ENCODE results near the gene SP7.
"Not testable (repeated sequence)": the region's sequence is repeated elsewhere in the genome, so short reads cannot be mapped to it uniquely, and the experiment has no call there.

SP7 gene

GRCh38 chr12:53336181-53336681 is at the start of gene SP7:
SP7 (minus strand) TSS chr12:53336354; CDS start chr12:53335646, 708 bp downstream.
- FAIRE-seq (no peak), DNase-seq (ENCODE audit: insufficient read length, low spot score) (no peak)

GRCh38 chr12:53383258-53383657 is 47.1 kb upstream of the SP7 start:
- DNase-seq (ENCODE audit: insufficient read length, low spot score) (no peak), FAIRE-seq (no peak)

GRCh38 chr12:53381731-53382630 is 45.8 kb upstream of the SP7 start:
- FAIRE-seq = no peak
- no peak for DNase-seq (ENCODE audit: insufficient read length, low spot score)

GRCh38 chr12:53380794-53381730 is 44.9 kb upstream of the SP7 start:
- no peak for FAIRE-seq
- DNase-seq (ENCODE audit: insufficient read length, low spot score) = no peak

GRCh38 chr12:53380104-53380793 is 44.1 kb upstream of the SP7 start, which contains the start of gene SP1:
SP1 (plus strand) TSS chr12:53380176; CDS start chr12:53380292, 116 bp downstream.
- DNase-seq (ENCODE audit: insufficient read length, low spot score) = peak; percentile 80
- no peak for FAIRE-seq

GRCh38 chr12:53379389-53380103 is 43.4 kb upstream of the SP7 start:
- FAIRE-seq (peak; percentile 80), DNase-seq (ENCODE audit: insufficient read length, low spot score) (peak; percentile 96)

- DNase-seq (ENCODE audit: insufficient read length, low spot score) = no peak
- no peak for FAIRE-seq
Observed at GRCh38 chr12:53378724-53379388, 42.7 kb upstream of the SP7 start.

GRCh38 chr12:53378222-53378621 is 42.1 kb upstream of the SP7 start:
- FAIRE-seq = no peak

GRCh38 chr12:53376747-53377146 is 40.6 kb upstream of the SP7 start:
- no peak for DNase-seq (ENCODE audit: insufficient read length, low spot score)
- FAIRE-seq = no peak

More at GRCh38 chr12:53378222-53378621, 42.1 kb upstream of the SP7 start:
- DNase-seq (ENCODE audit: insufficient read length, low spot score) = no peak

GRCh38 chr12:53374277-53374676 is 38.1 kb upstream of the SP7 start:
- FAIRE-seq; DNase-seq (ENCODE audit: insufficient read length, low spot score): not testable (repeated sequence)

GRCh38 chr12:53373554-53374133 is 37.5 kb upstream of the SP7 start:
- DNase-seq (ENCODE audit: insufficient read length, low spot score); FAIRE-seq: not testable (repeated sequence)

- no peak for DNase-seq (ENCODE audit: insufficient read length, low spot score)
Observed at GRCh38 chr12:53365245-53365904, 29.2 kb upstream of the SP7 start.

GRCh38 chr12:53361638-53362037 is 25.5 kb upstream of the SP7 start:
- DNase-seq (ENCODE audit: insufficient read length, low spot score); FAIRE-seq: not testable (repeated sequence)

More at GRCh38 chr12:53365245-53365904, 29.2 kb upstream of the SP7 start:
- no peak for FAIRE-seq

GRCh38 chr12:53358836-53359419 is 22.8 kb upstream of the SP7 start:
- DNase-seq (ENCODE audit: insufficient read length, low spot score) (no peak), FAIRE-seq (no peak)

GRCh38 chr12:53355121-53355520 is 19.0 kb upstream of the SP7 start:
- FAIRE-seq = no peak

GRCh38 chr12:53353257-53353655 is 17.1 kb upstream of the SP7 start:
- FAIRE-seq (no peak), DNase-seq (ENCODE audit: insufficient read length, low spot score) (no peak)

More at GRCh38 chr12:53355121-53355520, 19.0 kb upstream of the SP7 start:
- DNase-seq (ENCODE audit: insufficient read length, low spot score) = no peak

- FAIRE-seq (no peak), DNase-seq (ENCODE audit: insufficient read length, low spot score) (peak; percentile 76)
Observed at GRCh38 chr12:53352331-53353256, 16.4 kb upstream of the SP7 start.
